GM12872 (cell line): Measurements from ENCODE around the gene NCOA7.

Experiments used
- CTCF ChIP-seq: IDR thresholded peaks from 3 replicates; pipeline ENCODE4 v1.5.1; 2011; ENCODE audit warnings: low read depth, mild to moderate bottlenecking, low read length, moderate library complexity; ENCODE audit not compliant: insufficient read depth

The NCOA7 gene

GRCh38 chr6:125746731-125747588 lies 43.8 kb upstream of the NCOA7 start:
- no peak for TF ChIP-seq CTCF

DNA sequence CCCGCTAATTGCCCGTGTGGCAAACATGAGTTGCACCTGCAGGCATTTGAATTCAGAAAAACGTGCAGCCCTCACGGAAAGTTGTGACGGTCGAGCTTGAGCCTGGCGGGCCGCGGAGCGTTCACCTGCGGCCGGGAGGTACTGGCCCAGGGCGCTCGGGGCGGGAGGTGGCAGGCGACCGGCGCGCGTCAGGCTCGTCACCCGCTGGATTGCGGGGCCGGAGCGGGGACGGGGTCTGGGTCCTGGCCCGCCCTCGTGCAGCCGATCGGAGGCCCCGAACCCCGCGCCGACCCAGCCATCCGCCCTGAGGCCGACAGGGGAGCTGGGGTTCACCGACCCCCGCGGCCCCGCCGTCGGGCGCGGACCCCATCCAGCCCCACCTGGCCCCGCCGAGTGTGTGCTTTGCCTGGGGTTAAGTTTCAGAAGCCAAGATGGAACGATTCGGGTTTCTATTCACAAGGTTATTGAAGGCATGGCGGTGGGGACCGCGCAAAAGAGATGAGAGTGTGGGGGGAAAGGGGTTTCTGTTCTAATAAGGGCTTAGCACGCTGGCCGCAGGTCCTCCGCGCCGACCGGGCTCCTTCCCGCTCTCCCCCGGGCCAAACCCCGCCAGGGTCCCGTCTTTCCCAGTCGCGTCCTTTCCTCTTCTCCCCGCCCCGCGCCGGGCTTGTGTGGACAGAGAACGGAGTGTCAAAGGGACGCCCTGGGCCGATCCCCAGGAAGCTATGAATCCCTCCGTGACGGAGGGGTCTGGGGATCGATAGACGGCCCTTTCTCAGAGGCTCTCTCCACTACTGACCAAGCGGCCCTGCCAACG lies 43.0 kb upstream of the NCOA7 start:
- no peak for TF ChIP-seq CTCF

- no peak for TF ChIP-seq CTCF
These were observed 42.2 kb upstream of the NCOA7 start for GRCh38 chr6:125748406-125749172.

GRCh38 chr6:125749173-125749864 lies 41.4 kb upstream of the NCOA7 start, which contains the start of gene HEY2:
Gene HEY2, plus strand, starts transcription at chr6:125749632. Its CDS starts 145 bp downstream, at chr6:125749777.
- TF ChIP-seq CTCF, result no peak

GRCh38 chr6:125749865-125750691 lies 40.7 kb upstream of the NCOA7 start:
- no peak for TF ChIP-seq CTCF

DNA sequence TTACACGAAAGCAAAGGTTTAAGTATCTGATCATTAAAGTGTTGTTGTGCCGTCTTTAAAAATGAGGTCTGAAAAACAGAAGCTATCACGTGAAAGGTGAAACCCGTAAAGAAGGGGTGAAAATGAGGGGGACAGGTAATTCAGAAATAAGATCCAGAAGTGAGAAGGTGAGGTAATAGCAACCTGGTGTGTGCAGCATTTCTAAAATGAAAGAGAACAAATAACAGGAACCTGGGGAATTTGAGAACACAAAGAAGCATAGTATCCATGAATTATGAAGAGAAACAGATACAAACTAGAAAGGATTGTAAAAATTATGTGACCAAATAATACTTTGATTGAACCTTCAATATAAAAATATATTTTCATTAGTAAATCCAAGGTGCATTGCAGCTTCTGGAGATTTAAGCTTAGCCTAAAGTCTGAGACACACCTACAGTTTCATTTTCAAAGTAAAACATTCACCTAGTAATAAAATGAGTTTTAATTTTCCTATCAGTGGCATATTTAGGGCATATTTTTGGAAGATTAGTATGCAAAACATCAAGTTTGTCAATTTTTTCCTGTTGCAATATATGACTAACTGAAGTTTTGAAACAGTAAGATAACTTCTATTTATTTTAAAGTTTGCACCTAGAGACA lies 39.9 kb upstream of the NCOA7 start:
- TF ChIP-seq CTCF, result no peak
